ENCODE measurements around the gene YIPF5.

Gene YIPF5

DNA sequence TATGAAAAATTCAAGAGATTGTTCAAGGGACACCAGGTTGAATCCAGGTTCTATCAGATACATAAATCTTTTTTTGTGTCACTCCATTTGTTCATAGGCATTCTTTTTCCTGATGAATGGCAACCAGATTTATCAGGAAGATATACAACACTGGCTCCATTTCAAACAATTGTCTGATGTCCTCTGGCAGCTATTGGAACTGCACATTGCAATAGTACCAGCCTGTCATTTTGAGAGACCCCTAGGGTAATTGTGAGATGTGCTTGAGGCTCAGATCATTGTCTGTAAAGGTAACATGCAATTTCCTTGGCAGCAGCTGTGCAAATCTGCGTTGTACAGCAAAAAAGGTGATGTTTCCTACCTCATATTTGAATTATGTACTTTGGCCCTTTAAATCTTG lies 26.2 kb upstream of the YIPF5 start:
- no peak overlapping the region for H3K4me3 ChIP-seq (ENCODE audit: low read depth, low read length)
- CTCF ChIA-PET, result no interaction called here
- POLR2A ChIA-PET, result no interaction called here
- TF ChIP-seq, protein P1, sequence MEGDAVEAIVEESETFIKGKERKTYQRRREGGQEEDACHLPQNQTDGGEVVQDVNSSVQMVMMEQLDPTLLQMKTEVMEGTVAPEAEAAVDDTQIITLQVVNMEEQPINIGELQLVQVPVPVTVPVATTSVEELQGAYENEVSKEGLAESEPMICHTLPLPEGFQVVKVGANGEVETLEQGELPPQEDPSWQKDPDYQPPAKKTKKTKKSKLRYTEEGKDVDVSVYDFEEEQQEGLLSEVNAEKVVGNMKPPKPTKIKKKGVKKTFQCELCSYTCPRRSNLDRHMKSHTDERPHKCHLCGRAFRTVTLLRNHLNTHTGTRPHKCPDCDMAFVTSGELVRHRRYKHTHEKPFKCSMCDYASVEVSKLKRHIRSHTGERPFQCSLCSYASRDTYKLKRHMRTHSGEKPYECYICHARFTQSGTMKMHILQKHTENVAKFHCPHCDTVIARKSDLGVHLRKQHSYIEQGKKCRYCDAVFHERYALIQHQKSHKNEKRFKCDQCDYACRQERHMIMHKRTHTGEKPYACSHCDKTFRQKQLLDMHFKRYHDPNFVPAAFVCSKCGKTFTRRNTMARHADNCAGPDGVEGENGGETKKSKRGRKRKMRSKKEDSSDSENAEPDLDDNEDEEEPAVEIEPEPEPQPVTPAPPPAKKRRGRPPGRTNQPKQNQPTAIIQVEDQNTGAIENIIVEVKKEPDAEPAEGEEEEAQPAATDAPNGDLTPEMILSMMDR (IDR thresholded peaks at IDR 0.05; ENCODE audit: insufficient read depth, low read length, missing control alignments), result no peak
- DNase-seq (ENCODE audit: low read depth, low spot score), result no peak

DNA sequence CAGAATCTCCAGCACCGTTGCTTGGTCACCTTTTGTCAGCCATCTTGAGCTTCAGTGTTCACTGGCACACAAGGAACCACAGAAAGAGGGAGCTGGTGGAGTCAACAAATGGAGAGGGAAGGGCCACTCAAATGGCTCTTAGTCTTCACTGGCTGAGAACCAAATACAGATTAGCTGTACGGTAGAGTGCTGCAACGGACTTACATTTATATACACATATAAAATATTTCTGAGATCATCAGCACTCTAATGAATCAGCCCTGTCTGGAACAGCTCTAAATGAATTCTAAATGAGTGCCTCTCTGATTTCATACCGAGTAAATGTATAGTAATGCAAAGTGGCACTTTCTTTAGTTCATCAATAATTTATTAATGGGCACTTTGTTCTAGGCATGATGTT lies 25.0 kb upstream of the YIPF5 start:
- TF ChIP-seq, protein P1 (IDR thresholded peaks at IDR 0.05; ENCODE audit: insufficient read depth, low read length, missing control alignments), result no peak
- no peak overlapping the region for H3K4me3 ChIP-seq (ENCODE audit: low read depth, low read length)
- ChIA-PET CTCF (interaction anchor here (1.0 to 1.6 kb wide), 3 partner anchors 9 to 1630 kb away, joined by 3 to 5 read pairs (median 3); no protein-coding TSS in a partner anchor), POLR2A (no interaction called here)
- DNase-seq (ENCODE audit: low read depth, low spot score), result no peak

DNA sequence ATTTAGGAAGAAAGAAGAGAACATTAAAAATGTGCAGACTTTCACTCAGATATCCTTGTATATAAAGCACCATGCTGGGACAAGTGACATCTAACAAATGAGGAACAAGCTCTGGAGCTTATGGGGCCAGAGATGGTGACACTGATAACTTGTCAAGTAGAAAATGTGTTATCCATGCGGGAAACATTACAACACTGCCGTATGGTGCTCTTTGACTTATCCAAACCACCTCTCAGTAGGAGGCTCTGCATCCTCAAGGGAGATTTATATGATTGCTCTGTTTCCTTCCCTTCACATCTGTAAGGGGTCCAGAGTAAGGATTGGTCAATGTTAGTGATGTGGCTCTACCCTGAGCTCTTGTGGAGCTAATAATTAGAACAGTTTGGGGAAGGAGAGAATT lies 23.7 kb upstream of the YIPF5 start:
- POLR2A ChIA-PET, result no interaction called here
- CTCF ChIA-PET, result interaction anchor here (1.5 to 5.3 kb wide), 3 partner anchors 10 to 1635 kb away, joined by 3 to 39 read pairs (median 7); no protein-coding TSS in a partner anchor
- no peak for DNase-seq (ENCODE audit: low read depth, low spot score)
- TF ChIP-seq, protein P1 (IDR thresholded peaks at IDR 0.05; ENCODE audit: insufficient read depth, low read length, missing control alignments), result no peak
- no peak overlapping the region for H3K4me3 ChIP-seq (ENCODE audit: low read depth, low read length)

DNA sequence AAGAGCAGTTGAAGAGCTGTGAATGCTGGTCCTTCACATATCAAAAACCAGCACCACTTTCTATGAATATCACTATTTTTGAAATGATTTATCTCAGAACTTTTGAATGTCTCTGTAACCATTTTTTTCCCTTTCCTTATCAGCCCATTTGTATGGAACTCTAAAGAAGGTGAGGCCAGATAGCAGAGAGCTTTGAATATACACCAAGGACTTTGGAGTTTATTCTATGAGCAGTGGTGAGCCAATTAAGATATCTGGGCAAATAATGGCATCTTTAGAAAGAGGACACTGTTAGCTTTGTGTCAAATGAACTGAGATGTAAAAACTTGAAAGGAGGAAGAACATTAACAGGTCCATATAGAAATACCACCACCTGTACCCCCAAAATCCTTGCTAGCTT lies 22.2 kb upstream of the YIPF5 start:
- CTCF ChIA-PET, result interaction anchor here (0.6 to 5.3 kb wide), 9 partner anchors 9 to 1805 kb away, joined by 3 to 39 read pairs (median 4); no protein-coding TSS in a partner anchor
- DNase-seq (ENCODE audit: low read depth, low spot score), result no peak
- TF ChIP-seq, protein P1 (IDR thresholded peaks at IDR 0.05; ENCODE audit: insufficient read depth, low read length, missing control alignments), result no peak
- no peak overlapping the region for H3K4me3 ChIP-seq (ENCODE audit: low read depth, low read length)
- POLR2A ChIA-PET, result no interaction called here

DNA sequence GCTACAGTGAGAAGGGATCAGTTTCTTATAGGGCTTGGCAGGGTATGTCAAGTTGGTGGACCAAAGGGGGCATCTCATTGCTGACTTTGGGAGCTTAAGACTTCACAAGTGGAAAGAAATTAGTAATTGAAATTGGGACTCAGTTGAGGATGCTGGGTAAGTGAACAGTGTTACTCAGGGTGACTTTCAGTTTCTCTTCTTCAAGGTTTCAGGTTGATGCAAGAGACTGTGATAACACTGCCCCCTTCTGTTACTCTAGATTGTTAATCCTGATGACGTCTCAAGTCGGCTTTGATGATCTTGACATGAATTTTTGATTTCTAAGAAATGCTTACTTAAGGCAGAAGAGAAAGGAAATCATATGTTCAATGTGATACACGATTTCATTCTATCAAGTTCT lies 21.5 kb upstream of the YIPF5 start:
- CTCF ChIA-PET, result interaction anchor here (0.7 to 5.3 kb wide), 9 partner anchors 10 to 1804 kb away, joined by 3 to 39 read pairs (median 3); no protein-coding TSS in a partner anchor
- no peak overlapping the region for H3K4me3 ChIP-seq (ENCODE audit: low read depth, low read length)
- TF ChIP-seq, protein P1 (IDR thresholded peaks at IDR 0.05; ENCODE audit: insufficient read depth, low read length, missing control alignments), result peak; percentile 45
- no peak for DNase-seq (ENCODE audit: low read depth, low spot score)
- POLR2A ChIA-PET, result no interaction called here

DNA sequence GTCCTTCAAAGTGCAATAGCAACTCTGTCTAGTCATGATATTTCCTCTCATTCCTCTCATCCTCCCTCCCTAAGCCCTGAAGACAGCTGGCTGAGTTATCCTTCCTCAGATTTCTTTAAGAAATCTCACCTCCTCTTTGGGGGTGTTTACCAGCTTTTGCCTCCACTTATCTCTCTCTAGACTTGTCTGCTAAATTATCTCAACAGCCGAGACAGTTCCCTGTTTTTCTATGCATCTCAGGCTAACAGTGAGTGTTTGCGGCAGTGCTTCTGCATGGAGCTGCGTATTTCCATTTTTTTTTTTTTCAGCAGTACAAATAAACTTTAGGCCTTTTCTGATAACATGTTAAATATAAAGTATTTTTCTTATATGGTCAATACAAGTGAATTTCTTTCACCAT lies 21.1 kb upstream of the YIPF5 start:
- TF ChIP-seq, protein P1 (IDR thresholded peaks at IDR 0.05; ENCODE audit: insufficient read depth, low read length, missing control alignments), result no peak
- H3K4me3 ChIP-seq (ENCODE audit: low read depth, low read length), result no peak overlapping the region
- no peak for DNase-seq (ENCODE audit: low read depth, low spot score)
- ChIA-PET CTCF (interaction anchor here (0.7 to 5.3 kb wide), 8 partner anchors 13 to 1803 kb away, joined by 3 to 39 read pairs (median 3); no protein-coding TSS in a partner anchor), POLR2A (no interaction called here)

Measured in AG04449 (cell line).